Gastrocnemius medialis (tissue), 4 donors: ENCODE results near the gene PKD2L1. TPM values are rescaled to one million over a fixed set of nuclear protein-coding genes. Genes with fewer than 3 reads are reported as not detected.

Experiments
- ATAC-seq, 2 donors: fragments of 150-250 bp; one replicate each; pipeline ENCODE4 v1.9.1; 2016
- DNase-seq, 2 donors: peaks; one replicate each; pipeline ENCODE4 v3.0.0-alpha.2; 2019
- H3K27ac ChIP-seq, 4 donors: fragments of 200-600 bp; sonication (generic); 1 replicate in 1 of 4; 2 replicates in 3 of 4; pipeline ENCODE4 v1.5.1; 2016 to 2018; ENCODE audit warnings: mild to moderate bottlenecking in 2 of 4, moderate library complexity in 1 of 4
- H3K27me3 ChIP-seq, 3 donors: fragments of 200-600 bp; sonication (generic) in 2 of 3; 1 replicate in 1 of 3; 2 replicates in 2 of 3; pipeline versions ENCODE4 v1.5.1 to v1.6.0; 2016 to 2019; ENCODE audit warnings: mild to moderate bottlenecking in 1 of 3, moderate library complexity in 1 of 3
- H3K36me3 ChIP-seq, 2 donors: fragments of 200-600 bp; sonication (generic) in 1 of 2; one replicate each; pipeline ENCODE4 v1.5.1; 2017 to 2018
- H3K4me1 ChIP-seq, 2 donors: fragments of 200-600 bp; sonication (generic) in 1 of 2; one replicate each; pipeline ENCODE4 v1.5.1; 2016 to 2017; ENCODE audit warnings: mild to moderate bottlenecking in 2 of 2
- H3K4me3 ChIP-seq, 4 donors: fragments of 200-600 bp; sonication (generic) in 3 of 4; 1 replicate in 1 of 4; 2 replicates in 3 of 4; pipeline ENCODE4 v1.5.1; 2016 to 2019; ENCODE audit warnings: mild to moderate bottlenecking in 2 of 4
- H3K9me3 ChIP-seq, 3 donors: fragments of 200-600 bp; sonication (generic) in 2 of 3; 1 replicate in 1 of 3; 2 replicates in 2 of 3; pipeline ENCODE4 v1.5.1; 2016 to 2019
- POLR2A ChIP-seq, 2 donors: fragments of 450-650 bp; IDR thresholded peaks; one replicate each; pipeline ENCODE4 v1.6.1; 2017; ENCODE audit warnings: antibody characterized with exemption in 2 of 2, mild to moderate bottlenecking in 2 of 2, moderate library complexity in 2 of 2
- in situ Hi-C, 4 donors: fragments of 200-750 bp; cut with MboI; loops; one replicate each; pipeline versions ENCODE4 v1.15.0 to v1.8.0; 2017; ENCODE audit warnings: low sequenced_read_pairs in 4 of 4
- intact Hi-C: fragments of 100-400 bp; cut with DNase I; formaldehyde crosslinking; loops from one replicate; pipeline ENCODE4 v1.15.1; 2023; ENCODE audit warnings: low total_unique reads
- total RNA-seq, 4 donors: library from RNA; depleted of rRNA; stranded (reverse); fragments of >200 nt; gene quantifications; one replicate each; pipeline versions ENCODE4 v1.1.0 to v1.2.3, GENCODE V29; 2016
- TF ChIP-seq, protein P1 (sequence below), 5 experiments: fragments of 450-650 bp in 3 of 5; fragments of 200-600 bp in 2 of 5; sonication (generic) in 2 of 5; IDR thresholded peaks in 4 of 5; conservative IDR thresholded peaks in 1 of 5; 1 replicate in 4 of 5; 2 replicates in 1 of 5; pipeline ENCODE4 v1.5.1; 2016 to 2019; ENCODE audit warnings: antibody characterized with exemption in 5 of 5, mild to moderate bottlenecking in 3 of 5, moderate library complexity in 3 of 5

Gene PKD2L1
- total RNA-seq, 4 donors from 2014 or later = not detected

DNA sequence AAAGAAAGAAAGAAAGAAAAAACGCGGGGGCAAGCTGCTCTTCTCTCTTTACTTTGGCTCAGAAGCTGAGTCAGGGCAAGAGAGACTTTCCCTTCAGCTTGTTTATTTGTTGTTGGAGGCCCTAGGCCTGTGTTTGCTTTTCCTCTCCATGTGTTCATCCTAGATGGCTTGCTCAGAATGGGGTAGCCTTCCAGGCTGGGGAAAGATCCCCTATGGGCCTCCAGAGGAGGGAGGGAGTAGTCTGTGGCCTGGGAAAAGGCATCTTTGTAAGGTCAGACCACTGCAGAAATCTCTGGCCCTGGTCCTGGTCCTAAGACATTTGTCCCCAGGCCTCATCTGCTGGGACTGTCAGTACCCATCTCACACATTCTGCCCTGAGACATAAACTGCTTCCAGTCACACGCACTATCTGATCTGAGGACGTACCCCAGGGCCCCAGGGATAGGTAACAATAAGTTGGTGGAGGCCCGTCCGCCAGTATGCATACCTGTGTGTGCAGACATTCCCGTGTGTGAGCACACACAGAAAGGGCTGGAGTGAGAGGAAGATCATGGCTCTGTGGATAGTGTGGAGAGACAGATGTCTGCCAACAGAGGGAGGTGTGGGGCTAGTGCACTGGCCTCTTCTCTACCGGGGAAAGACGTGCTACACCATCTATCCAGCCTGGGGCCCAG is 12.1 kb upstream of the PKD2L1 start:
- Histone ChIP-seq H3K27me3 (peaks cover 9 to 14% (median 10%) of the 10 kb centered on the region in 3 donors), H3K4me3 (no peak overlapping the region), H3K4me1 (peaks cover 43 to 46% of the 10 kb centered on the region in 2 donors), H3K9me3 (no peaks in the 10 kb centered on the region), H3K36me3 (no peaks in the 10 kb centered on the region), H3K27ac (peak overlapping the region; percentile 54 to 75 (median 67))
- intact Hi-C loops = loop anchor here (2.0 kb wide), 2 partner anchors 29 to 175 kb away; no protein-coding TSS in a partner anchor
- ATAC-seq = peak; percentile 44 to 60
- DNase-seq = peak; percentile 39 to 61
- no peak for TF ChIP-seq POLR2A (IDR thresholded peaks at IDR 0.05)
- TF ChIP-seq, protein P1, sequence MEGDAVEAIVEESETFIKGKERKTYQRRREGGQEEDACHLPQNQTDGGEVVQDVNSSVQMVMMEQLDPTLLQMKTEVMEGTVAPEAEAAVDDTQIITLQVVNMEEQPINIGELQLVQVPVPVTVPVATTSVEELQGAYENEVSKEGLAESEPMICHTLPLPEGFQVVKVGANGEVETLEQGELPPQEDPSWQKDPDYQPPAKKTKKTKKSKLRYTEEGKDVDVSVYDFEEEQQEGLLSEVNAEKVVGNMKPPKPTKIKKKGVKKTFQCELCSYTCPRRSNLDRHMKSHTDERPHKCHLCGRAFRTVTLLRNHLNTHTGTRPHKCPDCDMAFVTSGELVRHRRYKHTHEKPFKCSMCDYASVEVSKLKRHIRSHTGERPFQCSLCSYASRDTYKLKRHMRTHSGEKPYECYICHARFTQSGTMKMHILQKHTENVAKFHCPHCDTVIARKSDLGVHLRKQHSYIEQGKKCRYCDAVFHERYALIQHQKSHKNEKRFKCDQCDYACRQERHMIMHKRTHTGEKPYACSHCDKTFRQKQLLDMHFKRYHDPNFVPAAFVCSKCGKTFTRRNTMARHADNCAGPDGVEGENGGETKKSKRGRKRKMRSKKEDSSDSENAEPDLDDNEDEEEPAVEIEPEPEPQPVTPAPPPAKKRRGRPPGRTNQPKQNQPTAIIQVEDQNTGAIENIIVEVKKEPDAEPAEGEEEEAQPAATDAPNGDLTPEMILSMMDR (IDR thresholded peaks at IDR 0.05 in 4 of 5, conservative IDR thresholded peaks at IDR 0.05 in 1 of 5) = peak in 4 of 5 experiments; percentile 23 to 63 (median 42)
- in situ Hi-C loops = loop anchor here (5.0 to 25.0 kb wide), 4 partner anchors 90 to 175 kb away; partner anchors contain the start of gene SEC31B (in 4 of the 4)

DNA sequence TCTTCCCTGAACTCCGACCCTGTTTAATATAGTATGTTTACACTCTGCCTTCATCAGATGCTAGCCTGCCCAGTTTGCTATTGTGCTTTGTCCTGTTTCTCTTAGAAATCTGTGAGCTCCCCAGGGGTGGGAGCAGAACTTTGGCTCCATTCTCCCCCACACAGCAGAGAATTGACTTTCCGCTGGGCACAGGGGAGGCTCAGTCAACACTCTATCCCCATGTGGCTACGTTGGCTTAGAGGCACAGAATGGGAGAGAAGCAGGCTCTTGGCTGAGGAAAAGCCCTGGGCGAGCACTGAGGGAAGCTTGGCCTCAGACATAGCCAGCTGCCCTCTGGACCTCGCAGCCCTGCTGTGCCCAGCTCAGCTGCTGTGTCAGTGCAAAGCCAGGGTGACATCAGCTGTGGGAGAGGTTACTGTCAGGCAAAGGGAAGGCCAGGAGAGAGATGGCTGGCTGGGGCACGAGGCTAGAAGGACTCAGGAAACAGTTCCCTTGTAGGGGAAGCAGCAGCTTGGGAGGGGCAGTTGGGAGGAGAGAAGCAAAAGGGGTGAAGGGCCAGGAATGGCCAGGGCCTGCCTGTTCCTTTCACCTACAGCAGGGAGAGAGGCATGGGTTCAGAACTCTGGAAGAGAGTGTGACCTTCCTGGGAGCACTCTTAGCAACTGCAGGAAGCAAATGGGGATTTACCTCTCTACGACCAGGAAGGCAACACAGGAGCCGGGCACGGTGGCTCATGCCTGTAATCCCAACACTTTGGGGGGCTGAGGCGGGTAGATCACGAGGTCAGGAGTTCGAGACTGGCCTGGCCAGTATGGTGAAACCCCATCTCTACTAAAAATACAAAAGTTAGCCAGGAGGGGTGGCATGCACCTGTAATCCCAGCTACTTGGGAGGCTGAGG is 11.2 kb upstream of the PKD2L1 start:
- no peaks in the 10 kb centered on the region for H3K9me3 ChIP-seq
- TF ChIP-seq, protein P1 (IDR thresholded peaks at IDR 0.05 in 4 of 5, conservative IDR thresholded peaks at IDR 0.05 in 1 of 5) = no peak
- TF ChIP-seq POLR2A (IDR thresholded peaks at IDR 0.05) = no peak
- in situ Hi-C loops (loop anchor here (5.0 to 25.0 kb wide), 4 partner anchors 91 to 176 kb away; partner anchors contain the start of gene SEC31B (in 4 of the 4)), intact Hi-C loops (loop anchor here (2.0 kb wide), 2 partner anchors 30 to 176 kb away; no protein-coding TSS in a partner anchor)
- no peak overlapping the region for H3K4me3 ChIP-seq
- H3K27ac ChIP-seq = peak overlapping the region; percentile 54 to 75 (median 67)
- peak; percentile 69 to 88 for DNase-seq
- peak; percentile 70 to 82 for ATAC-seq
- H3K27me3 ChIP-seq = peaks cover under 1 to 6% (median 5%) of the 10 kb centered on the region in 3 donors
- H3K4me1 ChIP-seq = peaks cover 34 to 43% of the 10 kb centered on the region in 2 donors
- H3K36me3 ChIP-seq = no peaks in the 10 kb centered on the region

DNA sequence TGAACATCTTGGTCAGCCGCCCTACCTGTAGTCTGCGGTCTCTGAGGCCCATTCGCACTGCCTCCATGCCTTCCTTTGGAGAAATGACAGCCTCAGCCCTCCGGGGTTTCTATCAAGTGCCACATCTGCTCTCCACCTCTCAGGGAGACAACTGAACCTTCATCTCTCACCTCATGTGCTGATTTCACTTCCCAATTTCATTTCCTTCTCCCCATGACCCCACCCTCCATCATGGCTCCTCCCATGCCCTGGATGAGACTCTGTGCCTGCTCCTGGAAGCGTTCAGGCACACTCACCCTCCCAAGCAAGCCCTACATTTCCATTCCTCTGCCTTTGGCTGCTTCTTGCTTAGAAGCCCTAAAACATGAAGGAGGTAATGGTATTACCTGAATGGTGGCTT is 9.2 kb upstream of the PKD2L1 start:
- no peak for ATAC-seq
- in situ Hi-C loops (loop anchor here in 2 of 4 donors (5.0 to 25.0 kb wide), 2 partner anchors 93 to 173 kb away; partner anchors contain the start of gene SEC31B (in 1 of the 2)), intact Hi-C loops (no loop called here)

DNA sequence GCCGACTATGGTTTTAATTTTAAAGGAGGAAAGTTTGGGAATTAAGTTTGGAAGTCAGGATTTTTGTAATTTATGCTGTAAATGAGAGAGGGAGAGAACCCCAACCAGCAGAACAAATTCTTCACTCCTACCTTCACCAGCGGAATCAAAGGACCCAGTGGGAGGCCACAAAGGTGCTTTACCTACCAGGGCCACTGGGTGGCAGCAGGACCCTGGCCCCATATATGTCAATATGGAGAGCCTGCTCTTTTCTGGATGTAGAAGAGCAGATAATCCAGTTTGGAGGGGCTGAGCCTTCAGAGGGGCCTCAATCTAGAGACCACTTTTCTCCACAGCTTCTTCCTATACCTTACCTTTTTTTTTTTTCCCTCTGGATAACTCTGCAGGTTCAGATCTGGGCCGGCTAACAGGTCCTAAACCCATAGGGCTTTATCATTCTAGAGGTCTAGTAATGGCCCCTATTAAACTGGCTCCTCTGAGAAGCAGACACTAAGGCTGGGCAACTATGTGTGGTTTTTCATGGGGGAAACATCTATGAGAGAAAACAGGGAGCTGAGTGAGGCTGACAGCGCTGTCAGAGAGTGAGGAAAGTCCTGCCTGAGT is 8.5 kb upstream of the PKD2L1 start:
- intact Hi-C loops = loop anchor here (1.0 kb wide), 1 partner anchor 95 kb away; no protein-coding TSS in a partner anchor
- DNase-seq = peak; percentile 50 to 71
- no peak for TF ChIP-seq POLR2A (IDR thresholded peaks at IDR 0.05)
- TF ChIP-seq, protein P1 (IDR thresholded peaks at IDR 0.05 in 4 of 5, conservative IDR thresholded peaks at IDR 0.05 in 1 of 5) = peak; percentile 90 to 96 (median 94)
- H3K4me1 ChIP-seq = peaks cover 20% of the 10 kb centered on the region in 2 donors
- no peak overlapping the region for H3K27ac ChIP-seq
- in situ Hi-C loops = loop anchor here in 2 of 4 donors (5.0 to 25.0 kb wide), 2 partner anchors 94 to 174 kb away; partner anchors contain the start of gene SEC31B (in 1 of the 2)
- H3K36me3 ChIP-seq = no peaks in the 10 kb centered on the region
- no peak overlapping the region for H3K4me3 ChIP-seq
- no peaks in the 10 kb centered on the region for H3K27me3 ChIP-seq
- peak; percentile 25 to 40 for ATAC-seq
- H3K9me3 ChIP-seq = no peaks in the 10 kb centered on the region

More for the DNA sequence above, 9.2 kb upstream of the PKD2L1 start:
- TF ChIP-seq POLR2A (IDR thresholded peaks at IDR 0.05) = no peak
- TF ChIP-seq, protein P1 (IDR thresholded peaks at IDR 0.05 in 4 of 5, conservative IDR thresholded peaks at IDR 0.05 in 1 of 5) = no peak
- DNase-seq = no peak
- Histone ChIP-seq H3K9me3 (no peaks in the 10 kb centered on the region), H3K27me3 (no peaks in the 10 kb centered on the region), H3K4me3 (no peak overlapping the region), H3K36me3 (no peaks in the 10 kb centered on the region), H3K4me1 (peaks cover 23 to 24% of the 10 kb centered on the region in 2 donors), H3K27ac (no peak overlapping the region)
